Measurements from ENCODE around the gene CGA. TPM values are rescaled to one million over a fixed set of nuclear protein-coding genes. Genes with fewer than 3 reads are reported as not detected.

CGA gene
- total and polyA plus RNA-seq, 4 donors, result not detected

DNA sequence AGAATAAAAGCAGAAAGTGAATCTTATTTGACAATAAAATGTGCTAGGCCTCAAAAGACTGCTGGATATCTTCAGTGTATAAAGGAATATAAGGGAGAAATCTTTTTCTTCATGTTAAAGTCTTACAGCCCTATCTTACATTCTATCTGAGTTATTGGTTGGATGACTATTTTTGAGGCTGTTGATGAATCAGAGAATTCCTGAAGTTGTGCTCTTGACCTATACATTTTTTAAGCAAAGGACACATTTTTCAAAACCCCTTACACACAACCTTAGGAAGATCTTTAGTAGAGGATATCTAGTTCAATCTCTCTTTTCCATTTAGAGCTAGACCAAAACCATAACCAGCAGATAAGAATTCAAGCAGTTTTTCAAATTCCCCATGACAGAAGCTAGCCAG, 10.9 kb upstream of the CGA start:
- H3K9ac ChIP-seq (ENCODE audit: low read depth in 1 of 2, low read length in 2 of 2), result no peak overlapping the region
- H3K36me3 ChIP-seq (ENCODE audit: control insufficient read depth in 4 of 4, insufficient read depth in 3 of 4, low read depth in 1 of 4, low read length in 3 of 4), result no peaks in the 10 kb centered on the region
- no peak overlapping the region for H3K27ac ChIP-seq (ENCODE audit: low read depth in 1 of 2, low read length in 2 of 2)
- no peak for DNase-seq (ENCODE audit: low spot score)
- H3K27me3 ChIP-seq (ENCODE audit: control insufficient read depth in 4 of 4, insufficient read depth in 4 of 4, low read length in 3 of 4), result no peaks in the 10 kb centered on the region
- H3K4me1 ChIP-seq (ENCODE audit: control insufficient read depth in 4 of 4, insufficient read depth in 4 of 4, low read length in 3 of 4), result no peaks in the 10 kb centered on the region
- H3K9me3 ChIP-seq (ENCODE audit: control insufficient read depth in 4 of 4, low read length in 3 of 4), result no peaks in the 10 kb centered on the region
- TF ChIP-seq, protein P1, sequence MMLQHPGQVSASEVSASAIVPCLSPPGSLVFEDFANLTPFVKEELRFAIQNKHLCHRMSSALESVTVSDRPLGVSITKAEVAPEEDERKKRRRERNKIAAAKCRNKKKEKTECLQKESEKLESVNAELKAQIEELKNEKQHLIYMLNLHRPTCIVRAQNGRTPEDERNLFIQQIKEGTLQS (IDR thresholded peaks at IDR 0.05), result no peak
- TF ChIP-seq TAF1 (conservative IDR thresholded peaks at IDR 0.05) (no peak), RXRA (IDR thresholded peaks at IDR 0.05) (no peak)
- no peak overlapping the region for H3K4me3 ChIP-seq (ENCODE audit: low read depth in 1 of 3, low read length in 3 of 3)

DNA sequence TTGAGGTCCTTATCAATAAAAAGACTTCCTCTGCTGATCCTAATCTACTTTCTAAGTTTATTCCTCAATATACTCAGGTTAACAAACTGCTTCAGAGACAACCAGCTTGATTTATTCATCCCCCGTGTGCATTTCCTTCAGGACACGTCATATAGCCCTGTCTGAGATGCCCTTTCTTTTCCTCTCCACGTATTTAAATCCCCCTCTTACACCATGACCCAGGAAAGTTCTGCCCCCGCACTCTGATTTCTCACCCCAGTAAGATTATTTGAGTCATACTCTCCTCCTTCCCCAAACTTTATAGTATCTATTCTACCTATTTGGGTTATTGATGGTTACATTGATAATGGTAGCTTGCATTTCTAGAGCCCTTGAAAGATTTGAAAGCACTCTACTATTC, 9.8 kb upstream of the CGA start:
- TF ChIP-seq, protein P2, sequence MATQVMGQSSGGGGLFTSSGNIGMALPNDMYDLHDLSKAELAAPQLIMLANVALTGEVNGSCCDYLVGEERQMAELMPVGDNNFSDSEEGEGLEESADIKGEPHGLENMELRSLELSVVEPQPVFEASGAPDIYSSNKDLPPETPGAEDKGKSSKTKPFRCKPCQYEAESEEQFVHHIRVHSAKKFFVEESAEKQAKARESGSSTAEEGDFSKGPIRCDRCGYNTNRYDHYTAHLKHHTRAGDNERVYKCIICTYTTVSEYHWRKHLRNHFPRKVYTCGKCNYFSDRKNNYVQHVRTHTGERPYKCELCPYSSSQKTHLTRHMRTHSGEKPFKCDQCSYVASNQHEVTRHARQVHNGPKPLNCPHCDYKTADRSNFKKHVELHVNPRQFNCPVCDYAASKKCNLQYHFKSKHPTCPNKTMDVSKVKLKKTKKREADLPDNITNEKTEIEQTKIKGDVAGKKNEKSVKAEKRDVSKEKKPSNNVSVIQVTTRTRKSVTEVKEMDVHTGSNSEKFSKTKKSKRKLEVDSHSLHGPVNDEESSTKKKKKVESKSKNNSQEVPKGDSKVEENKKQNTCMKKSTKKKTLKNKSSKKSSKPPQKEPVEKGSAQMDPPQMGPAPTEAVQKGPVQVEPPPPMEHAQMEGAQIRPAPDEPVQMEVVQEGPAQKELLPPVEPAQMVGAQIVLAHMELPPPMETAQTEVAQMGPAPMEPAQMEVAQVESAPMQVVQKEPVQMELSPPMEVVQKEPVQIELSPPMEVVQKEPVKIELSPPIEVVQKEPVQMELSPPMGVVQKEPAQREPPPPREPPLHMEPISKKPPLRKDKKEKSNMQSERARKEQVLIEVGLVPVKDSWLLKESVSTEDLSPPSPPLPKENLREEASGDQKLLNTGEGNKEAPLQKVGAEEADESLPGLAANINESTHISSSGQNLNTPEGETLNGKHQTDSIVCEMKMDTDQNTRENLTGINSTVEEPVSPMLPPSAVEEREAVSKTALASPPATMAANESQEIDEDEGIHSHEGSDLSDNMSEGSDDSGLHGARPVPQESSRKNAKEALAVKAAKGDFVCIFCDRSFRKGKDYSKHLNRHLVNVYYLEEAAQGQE (IDR thresholded peaks at IDR 0.05), result no peak
- TF ChIP-seq, protein P1 (IDR thresholded peaks at IDR 0.05), result no peak
- TF ChIP-seq SP1 (IDR thresholded peaks at IDR 0.05) (no peak), RXRA (IDR thresholded peaks at IDR 0.05) (no peak), HNF4A (conservative IDR thresholded peaks at IDR 0.05) (no peak)
- TF ChIP-seq, protein P3, sequence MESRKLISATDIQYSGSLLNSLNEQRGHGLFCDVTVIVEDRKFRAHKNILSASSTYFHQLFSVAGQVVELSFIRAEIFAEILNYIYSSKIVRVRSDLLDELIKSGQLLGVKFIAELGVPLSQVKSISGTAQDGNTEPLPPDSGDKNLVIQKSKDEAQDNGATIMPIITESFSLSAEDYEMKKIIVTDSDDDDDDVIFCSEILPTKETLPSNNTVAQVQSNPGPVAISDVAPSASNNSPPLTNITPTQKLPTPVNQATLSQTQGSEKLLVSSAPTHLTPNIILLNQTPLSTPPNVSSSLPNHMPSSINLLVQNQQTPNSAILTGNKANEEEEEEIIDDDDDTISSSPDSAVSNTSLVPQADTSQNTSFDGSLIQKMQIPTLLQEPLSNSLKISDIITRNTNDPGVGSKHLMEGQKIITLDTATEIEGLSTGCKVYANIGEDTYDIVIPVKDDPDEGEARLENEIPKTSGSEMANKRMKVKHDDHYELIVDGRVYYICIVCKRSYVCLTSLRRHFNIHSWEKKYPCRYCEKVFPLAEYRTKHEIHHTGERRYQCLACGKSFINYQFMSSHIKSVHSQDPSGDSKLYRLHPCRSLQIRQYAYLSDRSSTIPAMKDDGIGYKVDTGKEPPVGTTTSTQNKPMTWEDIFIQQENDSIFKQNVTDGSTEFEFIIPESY (IDR thresholded peaks at IDR 0.05), result no peak
- no peak for DNase-seq (ENCODE audit: low spot score)
- Histone ChIP-seq H3K4me3 (ENCODE audit: low read depth in 1 of 3, low read length in 3 of 3) (no peak overlapping the region), H3K9me3 (ENCODE audit: control insufficient read depth in 4 of 4, low read length in 3 of 4) (no peaks in the 10 kb centered on the region), H3K4me1 (ENCODE audit: control insufficient read depth in 4 of 4, insufficient read depth in 4 of 4, low read length in 3 of 4) (peaks cover 0 to 5% (median 3%) of the 10 kb centered on the region in 4 donors), H3K36me3 (ENCODE audit: control insufficient read depth in 4 of 4, insufficient read depth in 3 of 4, low read depth in 1 of 4, low read length in 3 of 4) (no peaks in the 10 kb centered on the region), H3K27ac (ENCODE audit: low read depth in 1 of 2, low read length in 2 of 2) (no peak overlapping the region), H3K9ac (ENCODE audit: low read depth in 1 of 2, low read length in 2 of 2) (no peak overlapping the region), H3K27me3 (ENCODE audit: control insufficient read depth in 4 of 4, insufficient read depth in 4 of 4, low read length in 3 of 4) (no peaks in the 10 kb centered on the region)
- WGBS, result 84% methylated on average over 4 of the region's 4 CpGs

DNA sequence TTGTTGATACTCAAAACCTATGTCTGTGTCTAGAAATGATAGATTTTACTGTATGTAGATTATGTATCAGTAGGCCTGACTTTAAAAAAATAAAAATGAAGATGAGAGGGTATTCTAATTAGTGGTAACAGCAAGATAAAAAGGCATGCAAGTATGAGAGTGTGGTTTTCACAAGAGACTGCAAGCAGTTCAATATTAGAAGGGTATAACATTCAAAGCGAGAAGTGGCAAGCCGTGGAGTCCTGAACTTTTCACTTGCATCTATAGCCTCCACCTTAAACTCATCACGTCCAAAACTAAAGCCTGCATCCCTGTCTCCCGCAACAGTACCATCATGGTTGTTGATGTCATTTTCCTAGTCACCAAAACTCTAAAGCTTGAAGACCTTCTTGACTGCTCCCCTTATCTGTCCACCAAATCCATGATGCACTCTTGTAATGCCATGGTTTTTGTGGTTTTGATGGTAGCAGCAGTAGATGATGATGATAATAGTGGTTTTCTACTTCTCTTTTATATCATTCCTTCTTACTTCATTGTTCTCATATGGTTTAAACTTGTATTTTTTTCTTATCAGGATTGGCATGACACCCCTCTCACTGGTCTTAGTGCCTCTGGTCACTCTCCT, 9.2 kb upstream of the CGA start:
- DNase-seq (ENCODE audit: low spot score), result no peak
- TF ChIP-seq FOXA1 (IDR thresholded peaks at IDR 0.05), result no peak
- TF ChIP-seq RXRA (IDR thresholded peaks at IDR 0.05), result no peak
- TF ChIP-seq, protein P4, sequence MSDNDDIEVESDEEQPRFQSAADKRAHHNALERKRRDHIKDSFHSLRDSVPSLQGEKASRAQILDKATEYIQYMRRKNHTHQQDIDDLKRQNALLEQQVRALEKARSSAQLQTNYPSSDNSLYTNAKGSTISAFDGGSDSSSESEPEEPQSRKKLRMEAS (IDR thresholded peaks at IDR 0.05), result no peak
- no peak for TF ChIP-seq SP1 (IDR thresholded peaks at IDR 0.05)
- WGBS, result 90% methylated on average over 4 of the region's 4 CpGs
- no peak overlapping the region for H3K27ac ChIP-seq (ENCODE audit: low read depth in 1 of 2, low read length in 2 of 2)
- H3K36me3 ChIP-seq (ENCODE audit: control insufficient read depth in 4 of 4, insufficient read depth in 3 of 4, low read depth in 1 of 4, low read length in 3 of 4), result no peaks in the 10 kb centered on the region
- no peak overlapping the region for H3K4me3 ChIP-seq (ENCODE audit: low read depth in 1 of 3, low read length in 3 of 3)
- H3K9ac ChIP-seq (ENCODE audit: low read depth in 1 of 2, low read length in 2 of 2), result no peak overlapping the region
- peaks cover 0 to 9% (median 9%) of the 10 kb centered on the region in 4 donors for H3K4me1 ChIP-seq (ENCODE audit: control insufficient read depth in 4 of 4, insufficient read depth in 4 of 4, low read length in 3 of 4)
- H3K27me3 ChIP-seq (ENCODE audit: control insufficient read depth in 4 of 4, insufficient read depth in 4 of 4, low read length in 3 of 4), result no peaks in the 10 kb centered on the region
- H3K9me3 ChIP-seq (ENCODE audit: control insufficient read depth in 4 of 4, low read length in 3 of 4), result no peaks in the 10 kb centered on the region

Data from liver (tissue), 9 donors.